Urinary bladder (tissue), 4 donors: Measurements from ENCODE around the gene SIGLEC14. TPM values are rescaled to one million over a fixed set of nuclear protein-coding genes. Genes with fewer than 3 reads are reported as not detected.
"Not testable (repeated sequence)": the region's sequence is repeated elsewhere in the genome, so short reads cannot be mapped to it uniquely, and the experiment has no call there.

ENCODE experiments used
- DNase-seq: peaks from one replicate; pipeline ENCODE4 v3.0.0-alpha.2; 2015; ENCODE audit errors: extremely low spot score
- H3K27ac ChIP-seq: one replicate; pipeline ENCODE4 v1.5.1; 2013; ENCODE audit warnings: low read depth, mild to moderate bottlenecking, moderate library complexity
- H3K36me3 ChIP-seq: one replicate; pipeline ENCODE4 v1.6.1; 2013; ENCODE audit warnings: mild to moderate bottlenecking, moderate library complexity; ENCODE audit not compliant: insufficient read depth
- H3K4me1 ChIP-seq: one replicate; pipeline ENCODE4 v1.6.1; 2013; ENCODE audit warnings: mild to moderate bottlenecking, moderate library complexity; ENCODE audit not compliant: insufficient read depth
- H3K4me3 ChIP-seq: one replicate; pipeline ENCODE4 v1.5.1; 2013; ENCODE audit warnings: low read depth, low read length
- WGBS: extraction: QIAGEN DNeasy Blood & Tissue Kit; methylation state at CpG from one replicate; pipeline ENCODE4 v1.1.7; 2013; 5-methylcytosine and 5-hydroxymethylcytosine counted together
- polyA plus RNA-seq: library from polyadenylated mRNA; stranded (reverse); fragments of 200-250 nt; gene quantifications from one replicate; pipeline ENCODE4 v1.2.3, GENCODE V29; 2013
- total RNA-seq: library from RNA; depleted of rRNA; stranded (reverse); fragments of >200 nt; gene quantifications from one replicate; pipeline ENCODE4 v1.2.3, GENCODE V29; 2014
- donor health status: healthy with polysubstance abuse.
- donor health status: healthy.

Gene SIGLEC14
- total RNA-seq: 1.2 TPM
- 4.4 TPM for polyA plus RNA-seq

DNA sequence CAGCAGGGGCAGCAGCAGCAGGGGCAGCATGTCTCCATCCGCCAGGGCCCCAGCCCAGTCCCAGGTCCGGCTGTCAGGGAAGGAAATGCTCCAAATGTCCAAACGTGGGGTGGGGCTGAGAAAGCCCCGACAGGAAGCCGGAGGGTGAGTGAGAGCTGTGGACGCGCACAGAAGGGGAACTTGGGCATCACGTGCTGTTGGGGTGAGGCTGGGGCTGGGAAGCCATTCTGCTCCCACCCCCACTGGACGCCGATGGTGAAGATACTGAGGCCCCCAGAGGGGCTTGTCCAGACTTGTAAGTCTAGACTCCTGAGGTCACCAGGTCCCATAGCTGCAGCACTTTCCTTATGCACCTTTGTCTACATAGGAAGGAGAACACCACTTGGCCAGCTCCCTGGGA, at the start of gene SIGLEC14:
SIGLEC14 (minus strand) TSS at position 96 of the 400 bp plus-strand sequence; CDS start at position 30, 66 bp downstream.
- H3K4me3 ChIP-seq, H3K4me1 ChIP-seq, DNase-seq, H3K36me3 ChIP-seq, H3K27ac ChIP-seq: not testable (repeated sequence)
- 18% methylated on average over 3 of the region's 10 CpGs for WGBS

- Histone ChIP-seq H3K36me3 (no peaks in the 10 kb centered on the region), H3K4me3 (no peak overlapping the region), H3K4me1 (no peaks in the 10 kb centered on the region), H3K27ac (no peak overlapping the region)
- WGBS: 88% methylated on average over 14 of the region's 14 CpGs
- no peak for DNase-seq
Observed at GRCh38 chr19:51695702-51696315, 49.2 kb upstream of the SIGLEC14 start.

DNA sequence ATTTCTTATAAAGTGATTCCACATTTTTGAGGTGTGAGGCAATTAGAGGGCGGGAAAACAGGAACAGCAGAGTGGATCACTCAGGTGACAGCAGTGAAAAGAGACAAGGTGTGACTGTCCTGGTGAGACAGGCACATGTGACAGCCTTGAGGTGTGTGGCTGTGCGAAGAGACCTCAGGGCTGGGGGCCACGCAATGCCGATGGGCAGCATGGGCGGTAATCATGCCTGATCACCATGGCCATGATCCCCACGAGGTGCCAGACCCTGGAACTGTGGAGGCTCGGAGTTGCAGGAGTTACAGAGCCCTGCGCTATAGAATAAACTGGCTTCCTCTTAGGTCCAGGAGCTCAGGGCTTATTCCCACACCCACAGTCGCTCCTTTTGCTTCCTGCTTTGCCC, 48.5 kb upstream of the SIGLEC14 start:
- DNase-seq: no peak
- no peaks in the 10 kb centered on the region for H3K4me1 ChIP-seq
- WGBS: 90% methylated on average over 9 of the region's 9 CpGs
- H3K4me3 ChIP-seq: no peak overlapping the region
- H3K36me3 ChIP-seq: no peaks in the 10 kb centered on the region
- no peak overlapping the region for H3K27ac ChIP-seq

DNA sequence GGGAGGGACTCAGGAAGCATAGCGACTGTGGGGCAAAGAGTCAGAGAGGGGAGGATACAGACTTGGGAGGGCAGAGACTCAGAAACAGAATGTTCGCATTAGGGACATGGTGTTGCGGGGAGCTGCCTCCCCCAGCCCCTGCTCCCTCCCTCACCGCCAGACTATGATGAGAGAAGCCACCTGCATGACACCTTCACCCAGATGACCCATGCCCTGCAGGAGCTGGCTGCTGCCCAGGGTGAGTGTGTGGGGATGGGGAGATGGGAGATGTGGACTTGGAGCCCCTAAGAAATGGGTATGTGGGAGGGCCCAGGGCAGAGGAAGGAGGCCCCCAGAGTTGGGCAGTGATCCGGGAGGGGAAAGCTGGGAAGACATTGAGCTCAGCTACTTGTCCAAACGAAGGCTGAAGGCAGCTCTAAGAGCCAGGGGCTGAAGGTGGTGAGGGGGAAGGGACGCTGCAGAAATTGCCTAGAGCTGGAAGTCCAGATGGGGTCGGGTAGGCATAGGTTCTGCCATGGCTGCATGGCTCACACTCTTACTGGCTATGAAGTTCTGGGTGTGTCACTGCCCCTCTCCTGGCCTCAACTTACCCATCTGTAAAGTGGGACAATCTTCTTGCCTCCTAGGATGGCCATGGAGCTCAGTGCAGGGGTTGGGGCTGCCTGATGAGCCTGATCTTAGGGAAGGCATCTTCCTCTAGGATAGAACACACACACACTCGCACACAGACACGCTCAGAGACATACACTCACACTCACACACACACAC, 47.9 kb upstream of the SIGLEC14 start:
- DNase-seq: no peak
- Histone ChIP-seq H3K36me3 (no peaks in the 10 kb centered on the region), H3K27ac (no peak overlapping the region), H3K4me1 (no peaks in the 10 kb centered on the region), H3K4me3 (no peak overlapping the region)
- 79% methylated on average over 10 of the region's 10 CpGs for WGBS

DNA sequence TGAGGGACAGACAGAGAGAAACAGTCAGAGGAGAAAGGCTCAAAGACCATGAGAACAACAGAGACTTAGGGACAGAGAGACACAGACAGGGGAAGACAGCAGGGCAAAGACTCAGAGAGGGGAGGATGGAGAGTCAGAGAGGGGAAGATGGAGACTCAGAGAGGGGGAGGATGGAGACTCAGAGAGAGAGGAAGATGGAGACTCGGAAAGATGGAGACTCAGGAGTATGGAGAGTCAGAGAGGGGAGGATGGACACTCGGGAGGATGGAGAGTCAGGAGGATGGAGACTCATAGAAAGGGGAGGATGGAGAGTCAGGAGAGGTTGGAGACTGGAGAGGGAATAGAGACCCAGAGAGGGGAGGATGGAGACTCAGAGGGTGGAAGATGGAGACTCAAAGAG, 47.2 kb upstream of the SIGLEC14 start:
- Histone ChIP-seq H3K4me3 (no peak overlapping the region), H3K4me1 (no peaks in the 10 kb centered on the region), H3K27ac (no peak overlapping the region), H3K36me3 (no peaks in the 10 kb centered on the region)
- 60% methylated on average over 2 of the region's 2 CpGs for WGBS
- no peak for DNase-seq

DNA sequence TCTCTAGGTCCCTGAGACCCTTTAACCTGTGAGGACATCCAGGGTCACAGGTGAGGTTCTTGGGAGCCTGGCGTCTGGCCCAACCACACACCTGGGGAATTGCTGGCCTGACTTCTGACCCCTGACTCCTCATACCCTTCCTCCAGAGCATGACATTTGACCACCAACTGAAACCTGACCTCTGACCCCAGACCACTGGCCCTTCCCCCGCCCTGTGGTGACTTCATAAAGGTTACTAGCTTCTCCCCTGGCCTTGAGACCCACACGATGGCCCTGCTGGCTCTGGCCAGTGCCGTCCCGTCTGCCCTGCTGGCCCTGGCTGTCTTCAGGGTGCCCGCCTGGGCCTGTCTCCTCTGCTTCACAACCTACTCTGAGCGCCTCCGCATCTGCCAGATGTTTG, 46.6 kb upstream of the SIGLEC14 start, which contains the start of gene SPACA6:
SPACA6 (plus strand) TSS at position 71 of the 400 bp plus-strand sequence; CDS start at position 268, 197 bp downstream.
- DNase-seq: no peak
- Histone ChIP-seq H3K4me3 (no peak within 1 kb of the TSS), H3K27ac (no peak within 1 kb of the TSS), H3K4me1 (no peaks in the 10 kb centered on the region), H3K36me3 (no peaks in the 10 kb centered on the region)
- WGBS: 76% methylated on average over 8 of the region's 8 CpGs

- no peak for DNase-seq
Observed at GRCh38 chr19:51692468-51692867, 45.8 kb upstream of the SIGLEC14 start.

DNA sequence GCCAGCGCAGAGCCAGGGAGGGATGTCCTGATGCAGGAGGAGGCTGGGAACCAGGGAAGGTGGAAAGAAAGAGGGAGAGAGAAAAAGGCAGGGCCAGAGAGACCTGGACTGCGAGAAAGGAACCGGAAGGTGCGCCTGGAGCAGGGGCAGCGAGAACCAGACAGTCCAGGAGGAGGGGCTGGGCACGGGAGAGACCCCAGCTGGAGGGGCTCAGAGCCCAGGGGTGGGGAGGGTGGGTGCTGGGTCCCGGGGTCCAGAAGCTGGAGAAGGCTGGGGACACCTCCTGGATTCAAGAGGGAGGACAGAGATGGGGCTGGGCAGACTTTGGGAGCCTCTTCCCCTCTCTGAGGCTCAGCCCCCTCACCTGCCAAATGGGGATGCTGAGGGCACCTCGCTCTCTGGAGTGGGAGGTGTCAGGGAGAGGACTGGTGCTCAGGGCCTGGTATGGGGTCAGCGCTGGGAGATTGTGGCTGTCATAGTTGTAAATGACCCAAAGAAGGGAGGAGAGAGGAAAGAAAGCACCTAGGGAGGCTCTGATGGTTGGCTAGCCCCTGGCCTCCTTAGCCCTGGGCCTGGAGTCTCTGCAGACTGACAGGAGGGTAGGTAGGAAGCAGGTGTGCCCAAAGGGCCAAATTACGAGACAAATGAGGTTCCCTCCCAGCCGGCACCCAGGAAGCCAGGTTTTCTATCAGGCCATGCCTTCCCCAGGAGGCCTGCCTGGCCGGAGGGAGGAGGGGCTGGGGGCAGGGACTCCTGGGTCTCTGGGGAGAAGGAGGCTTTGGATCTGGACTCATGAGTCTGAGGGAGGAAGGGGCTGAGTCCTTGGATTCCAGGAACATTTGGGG, 45.2 kb upstream of the SIGLEC14 start:
- Histone ChIP-seq H3K27ac (peak overlapping the region; percentile 34), H3K4me1 (peaks cover 2% of the 10 kb centered on the region), H3K36me3 (no peaks in the 10 kb centered on the region), H3K4me3 (peak overlapping the region; percentile 92)
- 19% methylated on average over 12 of the region's 12 CpGs for WGBS
- DNase-seq: no peak

More at GRCh38 chr19:51692468-51692867, 45.8 kb upstream of the SIGLEC14 start:
- Histone ChIP-seq H3K36me3 (no peaks in the 10 kb centered on the region), H3K27ac (no peak overlapping the region), H3K4me1 (no peaks in the 10 kb centered on the region), H3K4me3 (no peak overlapping the region)
- 67% methylated on average over 18 of the region's 18 CpGs for WGBS

DNA sequence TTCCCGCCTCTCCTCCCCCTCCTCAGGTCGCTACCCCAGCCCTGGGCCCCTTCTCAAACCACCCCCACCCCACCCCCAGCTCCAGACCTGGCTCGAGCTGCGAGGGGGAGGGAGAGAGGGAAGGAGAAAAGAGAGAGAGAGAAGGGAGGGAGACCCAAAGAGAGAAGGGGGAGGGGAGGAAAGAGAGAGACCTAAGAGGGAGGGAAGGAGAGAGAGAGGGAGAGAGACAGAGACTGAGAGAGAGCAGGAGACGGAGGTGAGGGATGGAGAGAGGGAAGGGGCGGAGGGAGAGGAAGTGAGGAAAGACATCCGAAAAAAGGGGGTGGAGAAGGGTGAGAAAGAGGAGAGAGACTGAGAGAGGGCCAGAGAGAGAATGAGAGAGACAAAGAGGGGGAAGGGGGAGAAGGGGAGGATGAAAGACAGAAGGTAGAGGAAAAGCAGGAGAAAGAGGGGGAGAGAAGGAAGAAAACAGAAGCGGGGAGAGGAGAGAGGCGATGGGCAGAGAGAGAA, 44.5 kb upstream of the SIGLEC14 start:
- peak overlapping the region; percentile 92 for H3K4me3 ChIP-seq
- H3K36me3 ChIP-seq: no peaks in the 10 kb centered on the region
- H3K27ac ChIP-seq: peak overlapping the region; percentile 53
- peaks cover 2% of the 10 kb centered on the region for H3K4me1 ChIP-seq
- WGBS: 4% methylated on average over 9 of the region's 9 CpGs
- no peak for DNase-seq

DNA sequence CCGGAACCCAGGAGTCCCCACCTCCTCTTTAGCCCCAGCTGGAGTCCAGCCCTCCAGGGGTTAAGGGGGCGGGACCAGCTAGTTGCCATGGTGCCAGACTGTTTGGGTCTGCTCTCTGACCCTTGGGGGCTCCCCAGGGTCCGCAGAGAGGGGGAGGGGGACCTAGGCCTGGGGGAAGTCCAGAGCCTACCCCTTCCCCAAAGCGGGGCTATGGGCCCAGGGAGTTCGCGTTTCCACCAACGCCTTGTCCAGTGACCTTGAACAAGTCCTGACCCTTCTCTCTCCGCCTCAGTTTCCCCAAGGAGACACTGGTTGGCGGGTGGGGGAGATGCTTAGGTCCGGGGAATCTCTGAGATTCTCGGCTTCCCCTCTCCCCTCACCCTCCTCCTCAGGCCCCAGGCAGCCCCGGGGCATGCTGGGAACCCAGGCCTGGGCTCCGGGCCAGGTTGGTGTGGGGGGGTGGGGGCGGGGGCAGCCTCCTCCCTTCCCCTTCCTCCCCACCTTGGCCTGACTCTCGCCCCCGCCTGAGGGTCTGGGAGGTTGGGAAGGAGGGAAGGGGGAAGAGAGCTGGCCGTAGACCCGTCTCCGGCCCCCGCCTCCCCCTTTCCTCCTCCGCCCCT, 43.9 kb upstream of the SIGLEC14 start:
- peak; percentile 79 for DNase-seq
- H3K4me3 ChIP-seq: peak overlapping the region; percentile 92
- peaks cover 2% of the 10 kb centered on the region for H3K4me1 ChIP-seq
- 0% methylated on average over 21 of the region's 21 CpGs for WGBS
- H3K27ac ChIP-seq: peak overlapping the region; percentile 94
- H3K36me3 ChIP-seq: no peaks in the 10 kb centered on the region

DNA sequence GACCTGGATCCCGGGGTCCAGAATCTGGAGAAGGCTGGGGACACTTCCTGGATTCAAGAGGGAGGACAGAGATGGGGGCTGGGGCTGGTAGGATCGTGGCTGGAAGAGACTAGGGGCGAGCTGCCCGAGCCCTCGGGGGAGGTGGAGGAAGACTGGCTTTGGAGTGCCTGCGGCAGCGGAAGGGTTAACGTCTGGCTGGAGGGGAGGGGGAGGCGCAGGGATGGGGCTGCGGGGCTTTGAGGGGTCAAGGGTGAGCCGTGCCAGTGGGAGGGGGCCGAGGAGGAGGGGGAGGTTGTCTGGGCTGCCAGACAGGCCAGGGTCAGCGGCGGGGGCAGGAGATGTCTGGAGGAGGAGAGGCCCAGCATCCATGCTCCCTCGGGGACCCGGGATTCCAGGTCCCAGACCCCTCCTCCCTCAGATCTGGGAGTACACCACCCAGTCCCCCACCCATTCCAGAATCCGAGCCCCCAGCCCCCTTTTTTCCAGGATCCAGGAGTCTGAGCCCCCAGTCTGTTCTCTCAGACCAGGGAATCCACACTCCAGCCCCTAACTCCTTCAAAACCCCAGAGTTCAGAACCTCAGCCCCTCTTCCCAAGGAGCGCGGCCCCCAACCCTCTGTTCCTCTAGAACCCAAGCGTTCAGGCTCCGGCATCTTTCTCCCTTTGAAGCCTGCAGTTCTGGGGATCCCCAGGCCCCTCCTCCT, 43.3 kb upstream of the SIGLEC14 start:
- peaks cover 2% of the 10 kb centered on the region for H3K4me1 ChIP-seq
- peak overlapping the region; percentile 92 for H3K4me3 ChIP-seq
- H3K36me3 ChIP-seq: no peaks in the 10 kb centered on the region
- WGBS: under 1% methylated on average over 21 of the region's 21 CpGs
- H3K27ac ChIP-seq: peak overlapping the region; percentile 94
- DNase-seq: peak; percentile 35

- Histone ChIP-seq H3K36me3 (no peaks in the 10 kb centered on the region), H3K4me3 (peak overlapping the region; percentile 92), H3K27ac (peak overlapping the region; percentile 94), H3K4me1 (peaks cover 2% of the 10 kb centered on the region)
- DNase-seq: peak; percentile 89
- WGBS: under 1% methylated on average over 63 of the region's 63 CpGs
Observed at GRCh38 chr19:51688671-51689571, 42.3 kb upstream of the SIGLEC14 start.
